Measurements from ENCODE around the gene PARP16.
"Not testable (repeated sequence)": the region's sequence is repeated elsewhere in the genome, so short reads cannot be mapped to it uniquely, and the experiment has no call there.

DNA sequence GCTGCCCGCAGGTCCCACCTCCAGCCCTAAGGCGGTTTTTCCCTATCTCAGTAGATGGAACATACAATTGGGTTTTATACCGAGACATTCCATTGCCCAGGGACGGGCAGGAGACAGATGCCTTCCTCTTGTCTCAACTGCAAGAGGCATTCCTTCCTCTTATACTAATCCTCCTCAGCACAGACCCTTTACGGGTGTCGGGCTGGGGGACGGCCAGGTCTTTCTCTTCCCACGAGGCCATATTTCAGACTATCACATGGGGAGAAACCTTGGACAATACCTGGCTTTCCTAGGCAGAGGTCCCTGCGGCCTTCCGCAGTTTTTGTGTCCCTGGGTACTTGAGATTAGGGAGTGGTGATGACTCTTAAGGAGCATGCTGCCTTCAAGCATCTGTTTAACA, 59.8 kb downstream of the PARP16 start:
- TF ChIP-seq, protein P1, sequence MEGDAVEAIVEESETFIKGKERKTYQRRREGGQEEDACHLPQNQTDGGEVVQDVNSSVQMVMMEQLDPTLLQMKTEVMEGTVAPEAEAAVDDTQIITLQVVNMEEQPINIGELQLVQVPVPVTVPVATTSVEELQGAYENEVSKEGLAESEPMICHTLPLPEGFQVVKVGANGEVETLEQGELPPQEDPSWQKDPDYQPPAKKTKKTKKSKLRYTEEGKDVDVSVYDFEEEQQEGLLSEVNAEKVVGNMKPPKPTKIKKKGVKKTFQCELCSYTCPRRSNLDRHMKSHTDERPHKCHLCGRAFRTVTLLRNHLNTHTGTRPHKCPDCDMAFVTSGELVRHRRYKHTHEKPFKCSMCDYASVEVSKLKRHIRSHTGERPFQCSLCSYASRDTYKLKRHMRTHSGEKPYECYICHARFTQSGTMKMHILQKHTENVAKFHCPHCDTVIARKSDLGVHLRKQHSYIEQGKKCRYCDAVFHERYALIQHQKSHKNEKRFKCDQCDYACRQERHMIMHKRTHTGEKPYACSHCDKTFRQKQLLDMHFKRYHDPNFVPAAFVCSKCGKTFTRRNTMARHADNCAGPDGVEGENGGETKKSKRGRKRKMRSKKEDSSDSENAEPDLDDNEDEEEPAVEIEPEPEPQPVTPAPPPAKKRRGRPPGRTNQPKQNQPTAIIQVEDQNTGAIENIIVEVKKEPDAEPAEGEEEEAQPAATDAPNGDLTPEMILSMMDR (IDR thresholded peaks at IDR 0.05) = not testable (repeated sequence)
- TF ChIP-seq EP300 (IDR thresholded peaks at IDR 0.05); MYC (IDR thresholded peaks at IDR 0.05; ENCODE audit: borderline replicate concordance, low read length); CHD4 (IDR thresholded peaks at IDR 0.05; ENCODE audit: borderline replicate concordance); RNF2 (IDR thresholded peaks at IDR 0.05; ENCODE audit: borderline replicate concordance, low read depth); POLR2A (IDR thresholded peaks at IDR 0.05; ENCODE audit: low read length); HDAC2 (IDR thresholded peaks at IDR 0.05); SMC3 (IDR thresholded peaks at IDR 0.05): not testable (repeated sequence)
- TF ChIP-seq, protein P2, sequence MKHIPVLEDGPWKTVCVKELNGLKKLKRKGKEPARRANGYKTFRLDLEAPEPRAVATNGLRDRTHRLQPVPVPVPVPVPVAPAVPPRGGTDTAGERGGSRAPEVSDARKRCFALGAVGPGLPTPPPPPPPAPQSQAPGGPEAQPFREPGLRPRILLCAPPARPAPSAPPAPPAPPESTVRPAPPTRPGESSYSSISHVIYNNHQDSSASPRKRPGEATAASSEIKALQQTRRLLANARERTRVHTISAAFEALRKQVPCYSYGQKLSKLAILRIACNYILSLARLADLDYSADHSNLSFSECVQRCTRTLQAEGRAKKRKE (CRISPR knock-in tag; IDR thresholded peaks at IDR 0.05; ENCODE audit: low read depth) = not testable (repeated sequence)
